D721Med (cell line): ENCODE data around the gene OR8B2.

Experiments
- DNase-seq: peaks from one replicate; pipeline ENCODE4 v3.0.0; 2011; ENCODE audit warnings: low spot score; ENCODE audit not compliant: insufficient read length
- FAIRE-seq: peaks from 2 replicates; lab custom pipeline; 2011; peaks lifted over from hg19 to GRCh38; lab: Jason Lieb, UNC
- CTCF ChIP-seq: IDR thresholded peaks from 2 replicates; pipeline ENCODE4 v1.5.1; 2012; ENCODE audit warnings: mild to moderate bottlenecking, control low read depth; ENCODE audit not compliant: insufficient read depth; ENCODE audit errors: missing control alignments

Gene OR8B2

GRCh38 chr11:124346311-124346955 is 37.9 kb downstream of the OR8B2 start:
- FAIRE-seq, result no peak

GRCh38 chr11:124344346-124344745 is 40.0 kb downstream of the OR8B2 start:
- DNase-seq, result no peak
- TF ChIP-seq CTCF, result no peak
- no peak for FAIRE-seq

More at GRCh38 chr11:124346311-124346955, 37.9 kb downstream of the OR8B2 start:
- no peak for TF ChIP-seq CTCF
- no peak for DNase-seq

DNA sequence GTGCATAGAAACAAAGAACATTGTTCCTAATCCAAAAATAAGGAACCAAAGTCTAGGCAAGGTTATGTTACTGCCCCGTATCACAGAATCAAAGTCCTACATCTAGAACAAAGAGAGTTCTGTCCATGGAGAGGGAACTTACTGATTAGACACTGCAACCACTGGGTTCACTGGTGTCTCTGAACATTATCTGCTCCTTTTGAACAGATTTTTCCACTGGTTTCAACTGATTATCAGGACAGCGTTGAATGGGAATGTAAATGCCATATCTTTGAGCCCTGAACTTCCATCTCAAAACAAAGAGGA is 44.2 kb downstream of the OR8B2 start:
- DNase-seq, result no peak
- no peak for TF ChIP-seq CTCF
- FAIRE-seq, result no peak

- TF ChIP-seq CTCF, result no peak
- DNase-seq (no peak), FAIRE-seq (no peak)
Measured at GRCh38 chr11:124339396-124340141, 44.7 kb downstream of the OR8B2 start.
